Measurements from ENCODE around the gene POU2F2.

Gene POU2F2

DNA sequence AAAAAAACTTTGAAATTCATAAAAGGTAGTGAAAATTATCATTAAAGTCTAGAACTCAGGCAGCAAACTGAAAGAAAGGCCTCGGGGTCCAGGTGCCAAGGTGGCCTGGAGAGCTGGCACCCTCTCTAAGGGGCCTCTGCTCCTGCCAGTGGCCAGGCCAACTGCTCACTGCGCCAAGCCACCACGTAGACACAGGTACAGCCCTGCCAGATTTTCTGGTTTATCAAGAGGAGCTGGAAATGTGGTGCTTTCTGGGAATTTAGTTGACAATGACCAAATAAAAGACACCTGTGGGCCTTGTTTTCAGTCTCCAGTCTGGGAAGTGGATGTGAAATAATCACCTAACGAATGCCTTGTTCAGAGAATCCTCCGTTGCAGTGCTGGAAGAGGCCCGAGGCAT is 33.5 kb downstream of the POU2F2 start:
- CTCF ChIA-PET, result interaction anchor here (1.0 to 5.6 kb wide), 4 partner anchors 8 to 85 kb away, joined by 3 to 59 read pairs (median 6); no protein-coding TSS in a partner anchor

DNA sequence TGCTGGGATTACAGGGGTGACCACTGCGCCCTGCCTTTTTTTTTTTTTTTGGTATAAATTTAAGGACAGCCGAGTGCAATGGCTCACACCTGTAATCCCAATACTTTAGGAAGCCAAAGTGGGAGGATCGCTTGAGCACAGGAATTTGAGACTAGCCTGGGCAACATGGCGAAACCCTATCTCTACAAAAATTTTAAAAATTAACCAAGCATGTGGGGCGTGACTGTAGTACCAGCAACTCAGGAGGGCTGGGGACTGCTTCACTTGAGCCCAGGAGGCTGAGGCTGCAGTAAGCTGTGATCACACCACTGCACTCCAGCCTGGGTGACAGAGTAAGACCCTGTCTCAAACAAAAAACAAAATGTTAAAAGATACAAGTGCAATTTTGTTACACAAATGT is 34.8 kb downstream of the POU2F2 start:
- CTCF ChIA-PET, result interaction anchor here (5.6 kb wide), 1 partner anchor 12 kb away, joined by 59 read pairs; no protein-coding TSS in a partner anchor
- TF ChIP-seq, protein P1, sequence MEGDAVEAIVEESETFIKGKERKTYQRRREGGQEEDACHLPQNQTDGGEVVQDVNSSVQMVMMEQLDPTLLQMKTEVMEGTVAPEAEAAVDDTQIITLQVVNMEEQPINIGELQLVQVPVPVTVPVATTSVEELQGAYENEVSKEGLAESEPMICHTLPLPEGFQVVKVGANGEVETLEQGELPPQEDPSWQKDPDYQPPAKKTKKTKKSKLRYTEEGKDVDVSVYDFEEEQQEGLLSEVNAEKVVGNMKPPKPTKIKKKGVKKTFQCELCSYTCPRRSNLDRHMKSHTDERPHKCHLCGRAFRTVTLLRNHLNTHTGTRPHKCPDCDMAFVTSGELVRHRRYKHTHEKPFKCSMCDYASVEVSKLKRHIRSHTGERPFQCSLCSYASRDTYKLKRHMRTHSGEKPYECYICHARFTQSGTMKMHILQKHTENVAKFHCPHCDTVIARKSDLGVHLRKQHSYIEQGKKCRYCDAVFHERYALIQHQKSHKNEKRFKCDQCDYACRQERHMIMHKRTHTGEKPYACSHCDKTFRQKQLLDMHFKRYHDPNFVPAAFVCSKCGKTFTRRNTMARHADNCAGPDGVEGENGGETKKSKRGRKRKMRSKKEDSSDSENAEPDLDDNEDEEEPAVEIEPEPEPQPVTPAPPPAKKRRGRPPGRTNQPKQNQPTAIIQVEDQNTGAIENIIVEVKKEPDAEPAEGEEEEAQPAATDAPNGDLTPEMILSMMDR (IDR thresholded peaks at IDR 0.05; ENCODE audit: insufficient read depth, low read length, missing control alignments), result no peak

More for the DNA sequence above, 33.5 kb downstream of the POU2F2 start:
- H3K4me3 ChIP-seq (ENCODE audit: low read depth, low read length), result no peak overlapping the region
- no peak for DNase-seq (ENCODE audit: low read depth, low spot score)
- TF ChIP-seq, protein P1 (IDR thresholded peaks at IDR 0.05; ENCODE audit: insufficient read depth, low read length, missing control alignments), result no peak
- POLR2A ChIA-PET, result no interaction called here

DNA sequence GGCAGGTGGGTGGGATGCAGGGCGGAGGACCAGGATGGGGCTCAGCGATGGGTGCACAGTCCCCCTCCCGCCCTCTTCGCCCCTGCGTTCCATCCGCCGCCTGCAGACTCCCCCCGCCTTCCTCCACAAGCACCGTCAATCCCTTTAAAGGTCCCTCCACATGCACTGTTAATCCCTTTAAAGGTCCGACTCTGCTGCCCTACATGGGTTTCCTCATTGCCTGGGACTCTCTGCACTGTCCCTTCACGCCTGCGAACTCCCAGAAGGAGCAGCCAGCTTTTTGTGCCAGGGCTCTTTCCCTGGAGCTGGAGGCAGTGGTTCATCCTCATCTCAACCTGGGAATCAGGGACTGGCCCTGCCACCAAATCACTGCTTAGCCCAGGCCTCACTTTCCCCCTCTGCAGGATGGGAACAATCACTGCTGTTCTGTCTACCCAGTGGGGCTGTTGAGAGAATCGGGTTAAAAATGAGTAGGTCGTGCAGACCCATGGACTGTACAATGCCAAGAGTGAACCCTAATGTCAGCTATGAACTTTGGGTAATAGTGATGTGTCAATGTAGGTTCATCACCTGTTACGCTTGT is 35.9 kb downstream of the POU2F2 start:
- no peak overlapping the region for H3K4me3 ChIP-seq (ENCODE audit: low read depth, low read length)
- ChIA-PET POLR2A (interaction anchor here (0.8 kb wide), 1 partner anchor 166 kb away, joined by 4 read pairs; no protein-coding TSS in a partner anchor), CTCF (interaction anchor here (1.4 to 4.4 kb wide), 2 partner anchors 13 to 32 kb away, joined by 3 to 42 read pairs; no protein-coding TSS in a partner anchor)
- no peak for DNase-seq (ENCODE audit: low read depth, low spot score)
- TF ChIP-seq, protein P1 (IDR thresholded peaks at IDR 0.05; ENCODE audit: insufficient read depth, low read length, missing control alignments), result no peak

More for the DNA sequence above, 34.8 kb downstream of the POU2F2 start:
- POLR2A ChIA-PET, result no interaction called here
- no peak for DNase-seq (ENCODE audit: low read depth, low spot score)
- H3K4me3 ChIP-seq (ENCODE audit: low read depth, low read length), result no peak overlapping the region

DNA sequence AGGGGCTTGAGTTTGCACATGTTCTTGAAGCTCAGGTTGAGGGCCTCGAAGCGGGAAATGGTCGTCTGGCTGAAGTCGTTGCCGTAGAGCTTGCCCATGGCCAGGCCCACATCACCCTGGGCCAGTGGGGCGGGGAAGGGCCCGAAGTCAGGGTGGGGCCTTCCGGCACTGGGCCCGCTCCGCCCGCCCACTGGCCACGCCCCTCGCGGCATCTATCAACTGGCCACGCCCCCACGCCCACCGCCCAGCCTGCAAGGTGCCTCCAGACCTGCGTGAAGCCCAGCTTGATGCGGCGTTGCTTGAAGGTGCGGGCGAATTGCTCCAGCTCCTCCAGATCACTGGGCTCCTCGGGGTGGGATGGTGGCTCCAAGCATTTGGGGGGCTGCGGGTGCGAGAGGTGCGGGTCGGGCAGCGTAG is 36.4 kb downstream of the POU2F2 start:
- DNase-seq (ENCODE audit: low read depth, low spot score), result no peak
- POLR2A ChIA-PET, result no interaction called here
- TF ChIP-seq, protein P1 (IDR thresholded peaks at IDR 0.05; ENCODE audit: insufficient read depth, low read length, missing control alignments), result no peak
- no peak overlapping the region for H3K4me3 ChIP-seq (ENCODE audit: low read depth, low read length)
- CTCF ChIA-PET, result interaction anchor here (1.4 to 4.4 kb wide), 2 partner anchors 13 to 32 kb away, joined by 3 to 42 read pairs; no protein-coding TSS in a partner anchor

DNA sequence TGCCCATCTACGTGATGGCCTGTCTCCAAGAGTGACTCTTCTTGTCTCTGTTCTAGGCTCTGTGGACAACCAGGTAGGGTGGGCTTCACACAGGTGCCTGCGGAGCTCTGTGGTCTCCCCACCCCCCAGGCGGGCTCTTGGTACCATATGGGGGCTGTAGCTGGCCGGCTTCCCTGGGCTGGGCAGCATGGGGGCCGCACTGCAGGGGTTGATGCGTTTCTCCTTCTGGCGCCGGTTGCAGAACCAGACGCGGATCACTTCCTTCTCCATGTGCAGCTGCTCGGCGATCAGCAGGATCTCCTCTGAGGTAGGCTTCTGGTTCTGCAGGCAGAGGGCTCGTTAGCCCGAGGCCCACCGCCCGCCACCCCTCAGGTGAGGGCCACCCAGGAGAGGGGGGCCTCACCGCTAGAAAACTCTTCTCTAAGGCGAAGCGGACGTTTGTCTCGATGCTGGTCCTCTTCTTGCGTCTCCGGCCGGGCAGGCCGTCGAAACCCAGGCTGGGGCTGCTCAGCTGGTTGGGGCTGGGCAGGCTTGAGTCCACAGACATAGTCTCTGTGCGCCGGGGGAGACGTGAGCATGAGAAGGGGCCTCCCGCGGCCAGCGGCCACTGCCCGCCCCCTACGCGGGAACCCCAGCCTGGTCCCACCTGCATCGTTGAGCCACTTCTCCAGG is 37.0 kb downstream of the POU2F2 start:
- ChIA-PET CTCF (interaction anchor here (1.0 to 4.4 kb wide), 2 partner anchors 14 to 45 kb away, joined by 3 to 42 read pairs; no protein-coding TSS in a partner anchor), POLR2A (no interaction called here)
- no peak for DNase-seq (ENCODE audit: low read depth, low spot score)
- TF ChIP-seq, protein P1 (IDR thresholded peaks at IDR 0.05; ENCODE audit: insufficient read depth, low read length, missing control alignments), result no peak
- H3K4me3 ChIP-seq (ENCODE audit: low read depth, low read length), result no peak overlapping the region

DNA sequence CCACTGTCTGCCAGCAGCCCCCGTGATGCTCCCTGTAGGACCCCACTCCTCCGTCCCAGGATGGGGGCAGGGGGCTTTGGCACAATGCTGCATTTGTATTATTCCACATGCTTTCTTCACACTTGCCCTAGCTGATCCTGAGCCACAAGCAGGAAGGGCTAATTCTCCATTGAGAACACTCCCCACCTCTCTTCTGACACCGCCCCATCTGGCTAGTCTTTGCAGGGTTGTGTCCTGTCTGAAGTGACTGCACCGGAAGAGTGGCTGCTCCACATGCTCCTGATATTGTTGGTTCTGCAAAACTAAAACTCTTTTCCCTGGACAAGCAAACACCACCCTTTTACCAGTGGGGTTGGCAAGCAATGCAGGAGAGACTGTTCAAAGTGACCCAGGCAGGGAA is 38.3 kb downstream of the POU2F2 start:
- CTCF ChIA-PET, result interaction anchor here (1.0 to 4.4 kb wide), 7 partner anchors 9 to 150 kb away, joined by 3 to 42 read pairs (median 4); no protein-coding TSS in a partner anchor
- no peak for DNase-seq (ENCODE audit: low read depth, low spot score)
- POLR2A ChIA-PET, result no interaction called here
- TF ChIP-seq, protein P1 (IDR thresholded peaks at IDR 0.05; ENCODE audit: insufficient read depth, low read length, missing control alignments), result no peak
- no peak overlapping the region for H3K4me3 ChIP-seq (ENCODE audit: low read depth, low read length)

All from AG04449 (cell line).